Astrocyte of the cerebellum (primary cell): ENCODE results near the gene FAM168A.
"Not testable (repeated sequence)": the region's sequence is repeated elsewhere in the genome, so short reads cannot be mapped to it uniquely, and the experiment has no call there.

Experiments used
- DNase-seq: peaks from one replicate; pipeline ENCODE4 v3.0.0-alpha.2; 2011; ENCODE audit warnings: low read depth
- H3K4me3 ChIP-seq: 2 replicates; pipeline ENCODE4 v1.5.1; 2011; ENCODE audit warnings: mild to moderate bottlenecking, low read depth, low read length, moderate library complexity
- CTCF ChIP-seq: IDR thresholded peaks from 2 replicates; pipeline ENCODE4 v1.5.1; 2012; ENCODE audit warnings: low read length, low read depth, moderate library complexity, mild to moderate bottlenecking; ENCODE audit errors: missing control alignments
- in situ Hi-C: cut with HindIII; loops from 2 replicates; pipeline ENCODE4 v1.10.0; 2017; ENCODE audit warnings: low sequenced_read_pairs

FAM168A gene

DNA sequence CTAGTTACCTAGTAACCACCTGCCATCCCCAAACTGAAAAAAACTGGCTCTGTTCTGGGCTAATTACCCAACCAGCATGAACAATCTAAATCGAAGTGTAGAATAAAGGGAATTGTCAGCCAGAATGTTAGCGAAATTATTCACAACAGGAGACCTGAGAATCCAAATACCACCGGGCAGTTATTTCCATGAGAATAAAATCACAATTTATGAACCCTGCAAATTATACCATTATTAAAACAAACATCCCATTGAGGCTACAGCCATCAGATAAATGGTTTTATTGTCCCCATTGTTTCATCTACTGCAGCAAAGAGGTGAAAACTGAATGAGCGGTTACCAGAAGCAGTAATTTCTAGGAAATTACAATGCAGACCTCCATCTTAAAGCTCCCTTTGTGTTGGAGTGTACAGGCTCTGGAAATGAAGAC lies 21.7 kb downstream of the FAM168A start:
- no peak for TF ChIP-seq CTCF
- no peak overlapping the region for H3K4me3 ChIP-seq
- no peak for DNase-seq
- in situ Hi-C loops, result no loop called here

GRCh38 chr11:73571982-73572381 lies 25.9 kb downstream of the FAM168A start:
- in situ Hi-C loops, H3K4me3 ChIP-seq, DNase-seq: not testable (repeated sequence)

DNA sequence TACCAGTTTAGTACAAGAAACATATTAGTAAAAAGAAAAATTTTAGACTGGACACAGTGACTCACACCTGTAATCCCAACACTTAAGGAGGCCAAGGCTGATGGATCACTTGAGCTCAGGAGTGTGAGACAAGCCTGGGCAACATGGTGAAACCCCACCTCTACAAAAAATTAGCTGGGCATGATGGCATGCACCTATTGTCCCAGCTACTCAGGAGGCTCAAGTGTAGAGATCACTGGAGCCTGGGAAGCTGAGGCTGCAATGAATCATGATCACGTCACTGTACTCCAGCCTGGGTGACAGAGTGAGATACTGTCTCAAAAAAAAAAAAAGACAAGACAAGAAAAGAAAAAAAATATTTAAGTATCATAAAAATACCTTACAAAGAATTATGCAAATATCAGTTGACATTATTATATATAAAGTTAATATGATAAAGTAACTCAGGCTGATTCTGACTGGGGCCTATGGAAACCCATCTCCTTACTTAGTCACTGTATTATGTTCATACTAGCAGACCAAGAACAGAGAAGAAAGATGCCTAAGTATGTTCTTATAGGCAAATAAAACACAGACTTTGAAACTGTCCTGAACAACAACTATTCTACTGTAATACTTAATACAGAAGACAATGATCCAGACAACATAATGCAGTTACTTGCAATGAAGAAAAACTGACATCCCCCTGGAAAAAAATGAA lies 27.3 kb downstream of the FAM168A start:
- no peak for TF ChIP-seq CTCF
- H3K4me3 ChIP-seq, result no peak overlapping the region
- DNase-seq, result no peak
- in situ Hi-C loops, result no loop called here

- H3K4me3 ChIP-seq, result no peak overlapping the region
- in situ Hi-C loops, result loop anchor here (5.0 kb wide), 1 partner anchor 35 kb away; no protein-coding TSS in a partner anchor
- no peak for DNase-seq
- no peak for TF ChIP-seq CTCF
Measured at GRCh38 chr11:73566977-73567755, 30.7 kb downstream of the FAM168A start.

- DNase-seq, result no peak
- H3K4me3 ChIP-seq, result no peak overlapping the region
- no peak for TF ChIP-seq CTCF
- in situ Hi-C loops, result loop anchor here (5.0 kb wide), 1 partner anchor 34 kb away; no protein-coding TSS in a partner anchor
Measured at GRCh38 chr11:73566422-73566821, 31.5 kb downstream of the FAM168A start.

- in situ Hi-C loops, result loop anchor here (5.0 kb wide), 1 partner anchor 34 kb away; no protein-coding TSS in a partner anchor
- TF ChIP-seq CTCF, result no peak
- no peak for DNase-seq
- no peak overlapping the region for H3K4me3 ChIP-seq
Measured at GRCh38 chr11:73565804-73566203, 32.1 kb downstream of the FAM168A start.

- DNase-seq, result no peak
- no peak for TF ChIP-seq CTCF
- in situ Hi-C loops, result loop anchor here (5.0 kb wide), 1 partner anchor 33 kb away; no protein-coding TSS in a partner anchor
- H3K4me3 ChIP-seq, result no peak overlapping the region
Measured at GRCh38 chr11:73564903-73565302, 33.0 kb downstream of the FAM168A start.
